K562 (cell line): Measurements from ENCODE around the gene THSD8. TPM values are rescaled to one million over a fixed set of nuclear protein-coding genes. Genes with fewer than 3 reads are reported as not detected.

Experiments used
- CREB3L1 ChIP-seq: fragments of 450-650 bp; IDR thresholded peaks from 2 replicates; pipeline ENCODE4 v1.6.1; 2014; ENCODE audit warnings: low read depth, mild to moderate bottlenecking, moderate library complexity, borderline replicate concordance
- DACH1 ChIP-seq: fragments of 450-650 bp; IDR thresholded peaks from 2 replicates; pipeline ENCODE4 v1.6.1; 2018; ENCODE audit not compliant: partially characterized antibody
- EGR1 ChIP-seq: fragments of 450-650 bp; conservative IDR thresholded peaks from 2 replicates; pipeline ENCODE4 v1.6.1; 2017; ENCODE audit warnings: mild to moderate bottlenecking
- IRF1 ChIP-seq: sonication (generic); formaldehyde crosslinking; IDR thresholded peaks from 2 replicates; pipeline ENCODE4 v1.8.0; 2022; ENCODE audit warnings: missing genetic modification reagents, mild to moderate bottlenecking, borderline replicate concordance
- KDM1A ChIP-seq, 2 experiments: fragments of 450-650 bp; IDR thresholded peaks; 2 replicates each; pipeline ENCODE4 v1.6.1; 2016; ENCODE audit warnings: mild to moderate bottlenecking in 2 of 2
- NCOA6 ChIP-seq: fragments of 450-650 bp; IDR thresholded peaks from 2 replicates; pipeline ENCODE4 v1.6.1; 2017; ENCODE audit warnings: mild to moderate bottlenecking
- NR2C2 ChIP-seq, 2 experiments: fragments of 200-800 bp in 1 of 2; sonication (Bioruptor generic) in 1 of 2; sonication (generic) in 1 of 2; formaldehyde crosslinking in 1 of 2; IDR thresholded peaks; 2 replicates each; pipeline versions ENCODE4 v1.6.1 to v1.8.0; 2016 to 2022; ENCODE audit warnings: mild to moderate bottlenecking in 1 of 2, missing compliant biosample characterization in 1 of 2, missing genetic modification characterization in 1 of 2, missing genetic modification reagents in 1 of 2
- PCBP1 ChIP-seq: fragments of 200-400 bp; formaldehyde crosslinking; IDR thresholded peaks from 2 replicates; pipeline ENCODE4 v1.6.1; 2018; ENCODE audit warnings: mild to moderate bottlenecking, low read depth, low read length; ENCODE audit not compliant: poor library complexity, severe bottlenecking
- POLR2A ChIP-seq: fragments of 450-650 bp; conservative IDR thresholded peaks from 2 replicates; pipeline ENCODE4 v1.6.1; 2016
- POLR2AphosphoS5 ChIP-seq: IDR thresholded peaks from 2 replicates; pipeline ENCODE4 v1.6.1; 2011; ENCODE audit warnings: mild to moderate bottlenecking, low read depth, low read length, moderate library complexity; ENCODE audit not compliant: control insufficient read depth, insufficient read depth
- SIX5 ChIP-seq, 2 experiments: IDR thresholded peaks; 2 replicates each; pipeline ENCODE4 v1.6.1; 2011; ENCODE audit warnings: low read length in 2 of 2, borderline replicate concordance in 1 of 2, low read depth in 1 of 2, mild to moderate bottlenecking in 1 of 2, moderate library complexity in 1 of 2; ENCODE audit not compliant: insufficient read depth in 1 of 2
- SREBF2 ChIP-seq: sonication (generic); formaldehyde crosslinking; IDR thresholded peaks from 2 replicates; pipeline ENCODE4 v1.4.0; 2020; ENCODE audit warnings: mild to moderate bottlenecking, missing genetic modification reagents
- ZNF407 ChIP-seq: fragments of 450-650 bp; IDR thresholded peaks from 2 replicates; pipeline ENCODE4 v1.6.1; 2016; ENCODE audit warnings: low read depth
- ZNF445 ChIP-seq: fragments of 250-450 bp; sonication (Bioruptor Pico); IDR thresholded peaks from 2 replicates; pipeline ENCODE4 v1.4.0; 2020; ENCODE audit warnings: low read depth, mild to moderate bottlenecking, moderate library complexity
- ZNF639 ChIP-seq, 2 experiments: fragments of 200-800 bp in 1 of 2; sonication (Bioruptor generic) in 1 of 2; sonication (generic) in 1 of 2; formaldehyde crosslinking in 1 of 2; IDR thresholded peaks in 1 of 2; conservative IDR thresholded peaks in 1 of 2; 2 replicates each; pipeline versions ENCODE4 v1.5.0 to v1.6.1; 2016 to 2020; ENCODE audit warnings: missing compliant biosample characterization in 1 of 2, missing genetic modification characterization in 1 of 2, missing genetic modification reagents in 1 of 2
- ZNF785 ChIP-seq: fragments of 250-450 bp; sonication (Bioruptor Pico); IDR thresholded peaks from 2 replicates; pipeline ENCODE4 v1.4.0; 2020; ENCODE audit warnings: mild to moderate bottlenecking
- polyA plus RNA-seq, 8 experiments: library from polyadenylated mRNA; depleted of rRNA in 4 of 8; stranded (reverse) in 5 of 8; unstranded in 3 of 8; fragments of >200 nt; fragmentation: Nextera tagmentation in 2 of 8; fragmentation: Illumina TruSeq in 1 of 8; extraction: Ambion mirVana in 2 of 8; extraction: Trizol in 1 of 8; gene quantifications; 2 replicates each; pipeline versions ENCODE4 v1.2.1 to v1.2.3, GENCODE V29; 2011 to 2014; ENCODE audit warnings: inconsistent platforms in 1 of 8, missing spikeins in 1 of 8
- total RNA-seq, 7 experiments: library from RNA; depleted of rRNA in 6 of 7; stranded (reverse); fragments of >200 nt in 6 of 7; fragmentation: Illumina TruSeq in 2 of 7; extraction: Trizol in 2 of 7; gene quantifications; 2 replicates each; pipeline versions ENCODE4 v1.2.1 to v1.2.3, GENCODE V29; 2011 to 2021; ENCODE audit warnings: low replicate concordance in 1 of 7

THSD8 gene
- total and polyA plus RNA-seq, 9 of the 15 experiments (the other 6 are each of a cell fraction or from before 2014, with no cell fraction given), result 8.4 to 42.4 (median 19.9) TPM; not detected in 2

GRCh38 chr19:12783849-12784393 is 17.9 kb upstream of the THSD8 start (continued):
- TF ChIP-seq PCBP1 (no peak), ZNF785 (CRISPR knock-in tag) (no peak), SREBF2 (CRISPR knock-in tag) (0 out of 2 replicates have a peak, but pooled peaks have one; percentile 37), KDM1A (IDR thresholded peaks at IDR 0.05) (no peak), ZNF639 (CRISPR knock-in tag; conservative IDR thresholded peaks at IDR 0.05 in 1 of 2, IDR thresholded peaks at IDR 0.05 in 1 of 2) (no peak), NR2C2 (CRISPR knock-in tag; IDR thresholded peaks at IDR 0.05) (no peak), NR2C2 (tag; IDR thresholded peaks at IDR 0.05) (0 out of 2 replicates have a peak, but pooled peaks have one; percentile 3), IRF1 (CRISPR knock-in tag) (no peak), CREB3L1 (no peak), ZNF445 (CRISPR knock-in tag) (no peak), SIX5 (IDR thresholded peaks at IDR 0.05; ENCODE audit: borderline replicate concordance in 1 of 2, insufficient read depth in 1 of 2, low read depth in 1 of 2, low read length in 2 of 2) (no peak), POLR2AphosphoS5 (no peak), NCOA6 (no peak), DACH1 (no peak), ZNF407 (no peak), POLR2A (no peak), EGR1 (peak; percentile 68)
